Neuronal stem cell (in vitro differentiated cells): Measurements from ENCODE around the gene PIK3R1.

Source experiments
- DNase-seq: peaks from one replicate; pipeline ENCODE4 v3.0.0-alpha.2; 2013; ENCODE audit warnings: low spot score
- H2AFZ ChIP-seq: one replicate; pipeline ENCODE4 v1.6.1; 2013; ENCODE audit warnings: mild to moderate bottlenecking, low read length, inconsistent platforms
- H2AK5ac ChIP-seq: 2 replicates; pipeline ENCODE4 v1.6.1; 2013; ENCODE audit warnings: low read depth, mild to moderate bottlenecking, inconsistent platforms, low read length, moderate library complexity, mixed read lengths
- H2BK120ac ChIP-seq: 2 replicates; pipeline ENCODE4 v1.6.1; 2013; ENCODE audit warnings: low read depth, mild to moderate bottlenecking, inconsistent platforms, low read length, moderate library complexity, mixed read lengths
- H2BK12ac ChIP-seq: one replicate; pipeline ENCODE4 v1.6.1; 2013; ENCODE audit warnings: low read length, inconsistent platforms
- H2BK15ac ChIP-seq: 2 replicates; pipeline ENCODE4 v1.6.1; 2013; ENCODE audit warnings: mild to moderate bottlenecking, low read length, inconsistent platforms, mixed read lengths
- H2BK5ac ChIP-seq: one replicate; pipeline ENCODE4 v1.6.1; 2013; ENCODE audit warnings: inconsistent platforms, mild to moderate bottlenecking, low read length, moderate library complexity
- H3K14ac ChIP-seq: one replicate; pipeline ENCODE4 v1.6.1; 2013; ENCODE audit warnings: low read length, inconsistent platforms
- H3K18ac ChIP-seq: 2 replicates; pipeline ENCODE4 v1.6.1; 2013; ENCODE audit warnings: low read length, inconsistent platforms
- H3K23ac ChIP-seq: 2 replicates; pipeline ENCODE4 v1.6.1; 2013; ENCODE audit warnings: low read depth, mild to moderate bottlenecking, mixed read lengths, low read length, inconsistent platforms; ENCODE audit not compliant: poor library complexity
- H3K27ac ChIP-seq: replicated peaks from 3 replicates; pipeline ENCODE4 v1.5.1; 2013; ENCODE audit warnings: low read length, inconsistent platforms
- H3K27me3 ChIP-seq, 3 experiments: 2 replicates each; pipeline ENCODE4 v1.6.1; 2013; ENCODE audit warnings: low read length in 3 of 3, mild to moderate bottlenecking in 2 of 3, inconsistent platforms in 1 of 3, low read depth in 1 of 3, mixed read lengths in 1 of 3, moderate library complexity in 1 of 3; ENCODE audit not compliant: control insufficient read depth in 3 of 3, insufficient read depth in 3 of 3
- H3K36me3 ChIP-seq, 2 donors: replicated peaks in 1 of 2; 2 replicates each; pipeline ENCODE4 v1.6.1; 2013; ENCODE audit warnings: low read length in 2 of 2; ENCODE audit not compliant: control insufficient read depth in 2 of 2, insufficient read depth in 2 of 2
- H3K4ac ChIP-seq: 2 replicates; pipeline ENCODE4 v1.6.1; 2013; ENCODE audit warnings: inconsistent platforms, mild to moderate bottlenecking, low read length, moderate library complexity
- H3K4me1 ChIP-seq, 2 donors: 1 replicate in 1 of 2; 2 replicates in 1 of 2; pipeline ENCODE4 v1.6.1; 2013; ENCODE audit warnings: low read length in 2 of 2, low read depth in 1 of 2; ENCODE audit not compliant: control insufficient read depth in 2 of 2, insufficient read depth in 1 of 2
- H3K4me2 ChIP-seq: one replicate; pipeline ENCODE4 v1.6.1; 2013; ENCODE audit warnings: mild to moderate bottlenecking, low read length, inconsistent platforms; ENCODE audit not compliant: insufficient read depth, poor library complexity, severe bottlenecking
- H3K4me3 ChIP-seq, 2 donors: 2 replicates each; pipeline ENCODE4 v1.5.1; 2013; ENCODE audit warnings: low read length in 2 of 2, mild to moderate bottlenecking in 2 of 2, inconsistent platforms in 1 of 2, moderate library complexity in 1 of 2
- H3K79me1 ChIP-seq: one replicate; pipeline ENCODE4 v1.6.1; 2013; ENCODE audit warnings: low read depth, mild to moderate bottlenecking, inconsistent platforms, low read length, moderate library complexity
- H3K9ac ChIP-seq: one replicate; pipeline ENCODE4 v1.6.1; 2013; ENCODE audit warnings: mild to moderate bottlenecking, low read depth, low read length, inconsistent platforms; ENCODE audit not compliant: poor library complexity
- H3K9me3 ChIP-seq, 2 donors: replicated peaks in 1 of 2; 2 replicates each; pipeline versions ENCODE3 to v1.6.1; 2013; ENCODE audit warnings: low read length in 2 of 2, mild to moderate bottlenecking in 2 of 2, inconsistent platforms in 1 of 2, low read depth in 1 of 2, mixed read lengths in 1 of 2, moderate library complexity in 1 of 2; ENCODE audit not compliant: control insufficient read depth in 2 of 2, insufficient read depth in 1 of 2
- H4K8ac ChIP-seq: one replicate; pipeline ENCODE4 v1.6.1; 2013; ENCODE audit warnings: low read depth, mild to moderate bottlenecking, inconsistent platforms, low read length, moderate library complexity
- H4K91ac ChIP-seq: one replicate; pipeline ENCODE4 v1.6.1; 2013; ENCODE audit warnings: low read length, low read depth, mild to moderate bottlenecking, inconsistent platforms; ENCODE audit not compliant: poor library complexity
- WGBS, 2 donors: extraction: QIAGEN DNeasy Blood & Tissue Kit; methylation state at CpG; one replicate each; pipeline ENCODE4 v1.1.7; 2013; ENCODE audit warnings: missing lambda C conversion rate in 2 of 2, mixed read lengths in 1 of 2; ENCODE audit not compliant: insufficient read length in 2 of 2, insufficient replicate concordance in 1 of 2; ENCODE audit errors: extremely low coverage in 2 of 2; 5-methylcytosine and 5-hydroxymethylcytosine counted together

PIK3R1 gene

GRCh38 chr5:68177676-68178075, 37.9 kb upstream of the PIK3R1 start:
- Histone ChIP-seq H4K8ac (no peak overlapping the region), H2BK120ac (no peak overlapping the region), H3K27me3 (no peaks in the 10 kb centered on the region), H2BK5ac (no peak overlapping the region), H3K4me2 (no peak overlapping the region), H3K9me3 (no peaks in the 10 kb centered on the region), H3K27ac (no peak overlapping the region), H3K14ac (no peak overlapping the region), H3K79me1 (no peaks in the 10 kb centered on the region), H3K36me3 (no peaks in the 10 kb centered on the region), H3K4ac (no peak overlapping the region), H3K4me3 (no peak overlapping the region), H2BK15ac (no peak overlapping the region), H2AFZ (no peak overlapping the region), H4K91ac (no peak overlapping the region), H2AK5ac (no peak overlapping the region), H3K9ac (no peak overlapping the region), H3K23ac (no peak overlapping the region), H3K18ac (no peak overlapping the region), H3K4me1 (peaks cover 0 to under 1% of the 10 kb centered on the region in 2 donors), H2BK12ac (no peak overlapping the region)
- WGBS, 2 donors = no CpG with 5 or more reads among the region's 11 CpGs
- DNase-seq = no peak

GRCh38 chr5:68178579-68178978, 37.0 kb upstream of the PIK3R1 start:
- Histone ChIP-seq H4K91ac (no peak overlapping the region), H2BK15ac (no peak overlapping the region), H3K27ac (no peak overlapping the region)

GRCh38 chr5:68180121-68181038, 35.2 kb upstream of the PIK3R1 start:
- H3K4me3 ChIP-seq = no peak overlapping the region
- H3K23ac ChIP-seq = no peak overlapping the region
- no peaks in the 10 kb centered on the region for H3K36me3 ChIP-seq
- H3K14ac ChIP-seq = no peak overlapping the region
- DNase-seq = no peak
- no peak overlapping the region for H3K4ac ChIP-seq
- H3K4me1 ChIP-seq = no peaks in the 10 kb centered on the region
- H2BK5ac ChIP-seq = no peak overlapping the region
- H4K8ac ChIP-seq = no peak overlapping the region
- no peak overlapping the region for H2BK12ac ChIP-seq
- no peak overlapping the region for H2BK120ac ChIP-seq
- H3K18ac ChIP-seq = no peak overlapping the region
- no peak overlapping the region for H2AFZ ChIP-seq
- H3K9ac ChIP-seq = no peak overlapping the region
- no peak overlapping the region for H3K4me2 ChIP-seq
- no peak overlapping the region for H2BK15ac ChIP-seq
- no peaks in the 10 kb centered on the region for H3K79me1 ChIP-seq
- no peak overlapping the region for H3K27ac ChIP-seq
- H2AK5ac ChIP-seq = no peak overlapping the region
- no peak overlapping the region for H4K91ac ChIP-seq
- H3K27me3 ChIP-seq = no peaks in the 10 kb centered on the region
- no peaks in the 10 kb centered on the region for H3K9me3 ChIP-seq

More at GRCh38 chr5:68178579-68178978, 37.0 kb upstream of the PIK3R1 start:
- Histone ChIP-seq H3K27me3 (no peaks in the 10 kb centered on the region), H3K23ac (no peak overlapping the region), H3K36me3 (no peaks in the 10 kb centered on the region), H3K14ac (no peak overlapping the region), H2BK120ac (no peak overlapping the region), H2BK12ac (no peak overlapping the region), H2AK5ac (no peak overlapping the region), H3K4me2 (no peak overlapping the region), H3K4me1 (no peaks in the 10 kb centered on the region), H3K79me1 (no peaks in the 10 kb centered on the region), H3K9ac (no peak overlapping the region), H2BK5ac (no peak overlapping the region), H3K18ac (no peak overlapping the region), H3K9me3 (no peaks in the 10 kb centered on the region), H3K4me3 (no peak overlapping the region), H3K4ac (no peak overlapping the region), H2AFZ (no peak overlapping the region), H4K8ac (no peak overlapping the region)
- no CpG with 5 or more reads among the region's 2 CpGs for WGBS, 2 donors
- DNase-seq = no peak

- Histone ChIP-seq H3K14ac (no peak overlapping the region), H3K23ac (no peak overlapping the region), H2BK5ac (no peak overlapping the region), H2BK12ac (no peak overlapping the region), H3K4ac (no peak overlapping the region), H3K79me1 (no peaks in the 10 kb centered on the region), H2AFZ (no peak overlapping the region), H3K9me3 (no peaks in the 10 kb centered on the region), H4K8ac (no peak overlapping the region), H2BK120ac (no peak overlapping the region), H3K27ac (no peak overlapping the region), H3K18ac (no peak overlapping the region), H2AK5ac (no peak overlapping the region), H3K9ac (no peak overlapping the region), H2BK15ac (no peak overlapping the region), H3K4me2 (no peak overlapping the region), H3K4me3 (no peak overlapping the region), H3K27me3 (no peaks in the 10 kb centered on the region), H3K4me1 (no peaks in the 10 kb centered on the region), H4K91ac (no peak overlapping the region), H3K36me3 (no peaks in the 10 kb centered on the region)
- no peak for DNase-seq
- no CpG with 5 or more reads among the region's 3 CpGs for WGBS, 2 donors
Observed at GRCh38 chr5:68181039-68181599, 34.4 kb upstream of the PIK3R1 start.
